HG02759 (cell line): Measurements from ENCODE around the gene ADIRF.
"Not testable (repeated sequence)": the region's sequence is repeated elsewhere in the genome, so short reads cannot be mapped to it uniquely, and the experiment has no call there.

ENCODE experiments used
- ATAC-seq: cut with Tn5 transposase; IDR thresholded peaks from one replicate; pipeline ENCODE4 v1.9.1; 2021; ENCODE audit warnings: mild to moderate bottlenecking, moderate library complexity; ENCODE audit not compliant: unreplicated experiment

Gene ADIRF

DNA sequence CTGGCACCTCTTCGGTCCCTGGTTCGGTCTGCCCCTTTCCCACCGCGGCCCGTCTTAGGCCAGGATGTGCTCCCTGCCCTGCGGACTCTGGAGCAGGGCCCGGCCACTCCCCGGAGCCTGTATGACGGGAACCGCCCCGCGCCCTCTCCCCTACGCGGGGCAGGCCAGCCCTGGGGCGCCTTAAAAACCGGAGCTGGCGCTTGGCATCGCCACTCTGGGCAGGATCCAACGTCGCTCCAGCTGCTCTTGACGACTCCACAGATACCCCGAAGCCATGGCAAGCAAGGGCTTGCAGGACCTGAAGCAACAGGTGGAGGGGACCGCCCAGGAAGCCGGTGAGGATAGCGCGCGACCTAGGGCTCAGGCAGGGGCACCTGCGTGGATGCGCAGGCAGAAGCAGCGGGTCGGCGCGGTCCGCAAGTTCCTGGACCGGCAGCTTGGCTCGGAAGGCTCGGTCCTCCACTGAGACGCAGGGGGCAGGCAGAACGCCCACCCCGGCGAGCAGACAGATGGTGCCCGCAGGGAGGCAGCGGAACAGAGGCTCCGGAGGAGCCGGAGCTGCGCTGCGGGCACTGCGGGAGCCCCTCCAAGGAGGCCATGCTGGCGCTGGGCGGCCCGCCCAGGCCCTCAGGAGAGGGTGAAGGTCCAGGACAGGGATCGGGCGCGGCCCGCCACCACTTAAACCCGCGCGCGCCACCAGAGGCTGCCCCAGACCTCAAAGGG lies at the start of gene ADIRF:
ADIRF (plus strand) TSS at position 212 of the 723 bp plus-strand sequence; CDS start at position 275, 63 bp downstream.
- ATAC-seq = no peak

- ATAC-seq = no peak
Measured at GRCh38 chr10:86922553-86922961, 45.7 kb upstream of the ADIRF start.

DNA sequence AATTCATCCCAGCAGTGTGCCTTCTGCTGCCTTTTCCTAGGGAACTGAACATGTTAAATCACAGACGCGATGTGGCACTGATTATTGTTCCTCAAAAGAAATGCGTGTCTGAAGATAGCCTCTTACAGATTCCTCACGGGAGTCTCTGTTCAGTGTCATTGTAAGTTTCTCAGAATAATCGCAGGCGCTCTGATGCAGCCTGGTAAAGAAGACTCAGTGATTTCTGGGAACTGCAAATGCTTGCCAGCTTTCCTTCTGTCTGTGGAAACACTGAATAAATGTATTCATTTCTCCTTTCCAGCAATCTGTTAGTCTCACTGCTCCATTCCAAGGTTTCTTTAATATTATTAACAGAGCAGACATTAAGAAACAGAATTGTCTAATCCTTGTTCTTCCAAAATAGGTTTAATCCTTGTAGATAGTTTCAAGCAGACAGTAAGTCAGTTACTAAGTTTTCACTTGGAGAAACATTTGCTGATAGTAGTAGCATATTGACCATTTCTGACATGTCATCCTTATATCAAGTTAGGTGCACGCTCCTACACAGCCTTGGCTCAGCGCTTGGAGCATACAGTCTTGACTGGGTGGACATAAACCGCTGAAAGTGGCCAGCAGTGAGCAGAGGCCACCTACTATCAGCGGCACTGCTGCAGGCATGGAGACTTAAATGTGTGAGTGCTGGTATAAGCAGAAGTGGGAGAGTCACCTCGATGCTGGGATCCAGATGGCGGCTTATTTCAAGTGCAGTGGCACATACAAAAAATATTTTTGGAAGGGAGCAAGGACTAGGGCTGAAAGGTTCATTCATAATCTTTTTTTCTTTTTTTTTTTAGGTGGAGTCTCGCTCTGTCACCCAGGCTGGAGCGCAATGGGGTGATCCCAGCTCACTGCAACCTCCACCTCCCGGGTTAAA lies 38.6 kb upstream of the ADIRF start:
- ATAC-seq = no peak

DNA sequence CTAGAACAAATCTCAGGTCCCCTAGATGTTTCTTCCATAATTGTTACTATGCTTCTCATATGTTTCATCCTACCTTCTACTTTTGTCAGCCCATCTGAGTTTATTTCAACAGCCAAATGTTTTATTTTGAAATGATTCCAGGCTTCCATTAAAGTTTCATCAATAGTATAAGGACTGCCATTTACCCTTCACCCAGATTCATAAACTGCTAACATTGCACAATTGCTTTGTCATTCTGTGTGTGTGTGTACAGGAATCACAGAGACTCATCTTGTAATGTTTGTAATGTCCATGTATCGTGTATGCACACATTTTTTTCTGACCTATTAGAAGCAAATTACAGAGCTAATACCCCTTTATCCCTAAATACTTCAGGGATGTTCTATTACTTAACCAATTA lies 36.4 kb upstream of the ADIRF start:
- no peak for ATAC-seq

GRCh38 chr10:86932674-86933073 lies 35.6 kb upstream of the ADIRF start:
- ATAC-seq = no peak

GRCh38 chr10:86934162-86934711 lies 34.0 kb upstream of the ADIRF start:
- not testable (repeated sequence) for ATAC-seq

DNA sequence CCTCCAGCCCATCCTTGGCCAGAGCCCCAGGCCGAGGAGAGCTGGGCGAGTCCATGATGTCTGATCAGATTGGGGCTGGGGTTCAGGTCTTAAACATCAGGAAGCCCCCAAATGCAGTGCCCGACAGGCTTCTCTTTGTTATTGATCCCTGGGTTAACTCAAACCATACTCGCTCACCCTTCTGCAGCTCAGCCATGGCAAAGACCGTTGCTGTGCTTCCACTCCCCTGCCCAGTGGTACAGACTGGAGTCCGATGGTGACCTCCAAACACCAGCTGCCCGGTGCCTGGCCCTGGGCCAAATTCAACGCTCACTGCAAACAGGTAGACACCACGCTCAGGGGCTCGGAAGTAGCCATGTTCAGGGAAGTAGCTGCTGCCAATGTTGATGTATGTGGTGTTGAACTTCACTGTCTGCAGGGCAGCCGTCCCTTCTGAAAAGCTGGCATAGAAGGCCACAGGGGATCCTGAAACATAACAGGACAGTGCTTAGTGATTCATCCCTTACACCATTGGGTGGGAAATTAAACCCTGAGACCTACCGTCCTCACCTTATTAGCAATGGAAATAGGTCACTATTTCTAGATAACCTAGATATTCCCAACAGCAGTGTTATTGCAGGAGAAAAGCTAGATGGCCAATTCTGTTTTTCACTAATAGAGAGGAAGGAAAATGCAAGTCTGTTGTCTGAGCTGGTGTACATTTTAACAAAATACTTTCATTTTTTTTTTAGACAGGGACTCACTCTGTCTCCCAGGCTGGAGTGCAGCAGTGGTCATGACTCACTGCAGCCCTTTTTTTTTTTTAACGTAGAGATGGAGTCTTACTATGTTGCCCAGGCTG lies 31.4 kb upstream of the ADIRF start:
- no peak for ATAC-seq

DNA sequence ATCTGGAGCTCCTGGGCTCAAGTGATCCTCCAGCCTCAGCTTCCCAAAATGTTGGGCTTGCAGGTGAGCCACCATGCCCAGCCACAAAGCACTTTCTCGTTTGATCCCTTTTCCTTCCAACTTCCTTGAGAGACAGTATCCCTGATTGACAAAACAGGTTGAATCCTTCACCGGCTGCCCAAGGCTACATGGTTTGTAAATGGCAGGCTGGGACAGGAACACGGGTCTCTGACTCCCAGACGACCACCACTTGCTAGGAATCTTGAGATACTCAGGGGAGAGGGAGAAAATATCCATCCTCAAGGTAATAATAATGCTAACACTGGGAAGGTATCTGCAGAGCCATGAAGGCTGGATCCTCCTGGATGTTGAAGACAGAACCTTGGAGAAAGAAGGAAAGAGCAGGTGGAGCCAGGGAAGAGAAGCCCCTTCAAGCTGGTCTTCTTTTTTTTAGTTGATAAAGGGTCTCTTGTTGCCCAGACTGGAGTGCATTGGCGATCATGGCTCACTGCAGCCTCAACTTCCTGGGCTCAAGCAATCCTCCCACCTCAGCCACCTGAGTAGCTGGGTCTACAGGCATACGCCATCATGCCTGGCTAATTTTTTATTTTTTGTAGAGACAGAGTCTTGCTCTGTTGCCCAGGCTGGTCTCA lies 30.7 kb upstream of the ADIRF start:
- ATAC-seq = no peak

DNA sequence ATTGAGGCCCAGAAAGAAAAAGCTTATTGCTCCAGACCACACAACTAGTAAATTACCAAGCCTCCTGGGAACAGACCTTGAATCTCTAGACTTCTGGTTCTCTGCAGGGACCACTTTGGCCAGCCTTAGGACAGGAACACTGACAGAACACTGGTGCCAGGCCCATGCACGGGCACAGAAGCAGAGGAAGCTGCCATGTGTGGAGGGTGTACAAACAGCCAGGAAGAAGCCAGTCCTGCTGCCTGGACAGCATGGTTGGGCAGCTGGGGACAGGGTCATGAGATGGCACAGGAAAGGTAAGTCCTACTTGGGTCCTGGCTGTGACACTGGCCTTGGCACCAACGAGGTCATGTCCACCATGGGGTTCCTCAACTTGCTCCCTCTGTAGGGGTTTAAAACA lies 30.0 kb upstream of the ADIRF start:
- no peak for ATAC-seq

DNA sequence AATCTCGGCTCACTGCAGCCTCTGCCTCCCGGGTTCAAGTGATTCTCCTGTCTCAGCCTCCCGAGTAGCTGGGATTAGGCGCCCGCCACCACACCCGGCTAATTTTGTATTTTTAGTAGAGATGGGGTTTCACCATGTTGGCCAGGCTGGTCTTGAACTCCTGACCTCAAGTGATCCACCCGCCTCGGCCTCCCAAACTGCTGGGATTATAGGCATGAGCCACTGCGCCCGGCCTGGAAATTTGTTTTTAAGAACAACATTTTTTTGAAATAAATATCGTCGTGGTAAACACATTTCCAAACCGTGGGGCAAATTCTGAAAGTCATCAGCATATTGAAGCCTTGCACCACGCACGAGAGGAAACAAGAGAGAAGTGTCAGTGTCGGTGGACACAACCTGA lies 28.2 kb upstream of the ADIRF start:
- ATAC-seq = not testable (repeated sequence)

- no peak for ATAC-seq
Measured at GRCh38 chr10:86940677-86941076, 27.6 kb upstream of the ADIRF start.

- no peak for ATAC-seq
Measured at GRCh38 chr10:86941426-86941825, 26.9 kb upstream of the ADIRF start.

DNA sequence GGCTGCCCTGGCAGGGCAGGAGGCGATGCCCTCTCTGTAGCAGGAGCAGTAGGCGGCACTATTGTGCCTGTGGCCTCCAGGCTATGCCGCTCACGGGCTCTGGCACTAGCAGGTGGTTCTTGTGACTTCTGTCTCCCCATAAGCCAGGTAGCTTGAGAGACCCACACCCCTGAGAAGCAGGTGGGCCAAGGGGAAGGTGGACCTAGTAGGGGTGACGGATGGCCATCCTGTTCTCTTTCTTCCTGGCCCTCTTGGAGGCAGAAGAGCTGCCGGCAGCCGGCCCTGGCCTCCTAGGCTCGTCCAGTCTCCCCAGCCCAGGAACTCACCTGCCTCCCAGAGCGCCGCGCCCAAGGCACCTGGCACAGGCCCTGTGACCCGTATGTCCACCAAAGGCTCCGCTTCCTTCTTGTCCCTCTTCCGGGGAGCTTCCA lies 26.3 kb upstream of the ADIRF start:
- ATAC-seq = no peak

DNA sequence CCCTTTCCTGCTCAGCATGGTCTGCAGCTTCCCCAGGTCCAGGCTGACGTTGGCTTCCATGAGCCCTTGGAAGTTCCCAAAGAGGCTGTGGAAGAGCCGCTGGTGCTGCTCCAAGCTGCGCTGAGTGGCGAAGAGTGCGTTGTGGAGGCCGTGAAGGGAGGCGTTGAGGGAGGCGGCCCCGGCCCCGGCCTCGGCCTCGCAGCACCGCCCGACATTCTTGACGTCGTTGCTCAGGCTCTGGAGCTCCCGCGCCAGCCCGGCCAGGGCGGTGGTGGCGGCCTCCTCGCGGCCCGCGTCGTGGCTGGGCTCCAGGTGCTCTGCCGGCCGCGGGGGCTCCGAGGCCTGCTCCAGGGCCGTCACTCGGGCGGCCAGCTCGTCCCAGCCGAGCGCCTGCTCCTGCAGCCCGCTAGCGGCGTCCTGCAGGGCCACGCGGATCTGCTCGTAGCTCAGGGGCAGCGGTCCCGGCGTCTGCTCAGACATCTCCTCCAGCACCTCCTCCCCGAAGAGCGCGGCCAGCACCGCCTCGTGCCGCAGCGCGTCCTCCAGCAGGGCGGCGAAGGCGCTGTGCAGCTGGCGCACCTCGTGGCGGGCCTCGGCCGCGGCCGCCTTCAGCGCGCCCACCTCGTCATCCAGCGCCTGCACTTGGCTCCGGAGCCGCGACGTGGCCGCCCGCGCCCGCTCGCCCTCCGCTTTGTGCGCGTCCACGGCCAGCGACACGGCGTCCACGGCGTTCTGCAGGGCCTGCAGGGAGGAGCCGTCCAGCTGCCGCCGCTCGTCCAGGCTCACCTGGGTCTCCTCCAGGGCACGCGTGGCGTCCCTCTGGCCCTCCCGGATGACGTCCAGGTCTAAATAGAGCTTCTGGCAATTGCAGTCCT lies 25.6 kb upstream of the ADIRF start:
- no peak for ATAC-seq

- ATAC-seq = no peak
Measured at GRCh38 chr10:86943316-86944030, 24.8 kb upstream of the ADIRF start.

DNA sequence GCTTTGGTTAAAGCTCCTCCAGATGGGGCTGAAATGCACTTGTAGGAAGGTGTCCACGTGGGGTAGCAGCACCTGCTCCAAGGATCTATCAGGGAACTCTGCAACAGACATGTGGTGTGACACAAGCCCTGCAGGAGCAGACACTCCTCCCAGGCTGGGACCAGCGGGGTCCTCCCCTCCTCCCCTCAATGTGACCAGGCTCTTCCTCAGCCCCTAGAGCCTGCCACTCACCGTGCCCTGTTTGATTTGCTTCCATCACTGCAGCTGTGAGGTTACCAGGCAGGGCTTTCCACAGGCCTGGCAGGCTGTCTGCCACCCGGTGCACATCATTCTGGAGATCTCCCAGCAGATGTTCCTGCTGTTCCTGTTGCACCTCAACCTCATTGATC lies 24.3 kb upstream of the ADIRF start:
- ATAC-seq = no peak

DNA sequence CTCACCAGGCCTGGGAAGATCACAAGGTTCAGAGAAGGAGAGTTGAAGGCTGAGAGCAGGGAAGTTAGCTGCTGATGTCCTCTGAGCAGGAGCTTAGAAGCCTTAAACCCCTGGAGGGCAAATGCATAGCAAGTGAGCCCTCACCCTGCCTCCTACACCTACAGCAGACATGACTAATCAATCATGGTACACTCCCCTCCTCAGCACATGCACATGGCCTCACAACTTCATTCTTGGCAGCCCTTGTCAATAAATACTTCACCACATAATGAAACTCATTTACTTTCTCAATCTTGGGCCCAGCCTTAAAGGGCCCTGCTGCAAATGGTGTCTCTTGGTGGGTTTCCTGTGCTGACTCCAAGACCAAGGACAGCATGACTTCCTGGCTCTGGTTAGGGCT lies 23.8 kb upstream of the ADIRF start:
- no peak for ATAC-seq

- ATAC-seq = no peak
Measured at GRCh38 chr10:86944907-86945306, 23.4 kb upstream of the ADIRF start.
